GM10248 (cell line): Measurements from ENCODE around the gene NNAT.
"Not testable (repeated sequence)": the region's sequence is repeated elsewhere in the genome, so short reads cannot be mapped to it uniquely, and the experiment has no call there.

Experiments
- CTCF ChIA-PET: fragments of 300-600 bp; sonication (Branson Sonifier 250); formaldehyde crosslinking; extraction: SDS; loops from one replicate; lab custom pipeline; 2021; ENCODE audit warnings: antibody characterized with exemption; lab: Yijun Ruan, JAX
- POLR2A ChIA-PET: fragments of 350-650 bp; sonication (Branson Sonifier 250); formaldehyde crosslinking; extraction: SDS; loops from one replicate; lab custom pipeline; 2020; ENCODE audit warnings: antibody characterized with exemption; lab: Yijun Ruan, JAX
- DNase-seq: peaks from one replicate; pipeline ENCODE4 v3.0.0; 2012; ENCODE audit errors: extremely low spot score
- CTCF ChIP-seq: IDR thresholded peaks from 2 replicates; pipeline ENCODE4 v1.5.1; 2012; ENCODE audit warnings: mild to moderate bottlenecking, low read depth; ENCODE audit errors: extremely low read depth, missing control alignments, control extremely low read depth

NNAT gene

GRCh38 chr20:37544386-37544785 is 23.3 kb downstream of the NNAT start:
- ChIA-PET CTCF (interaction anchor here (0.8 to 1.5 kb wide), 3 partner anchors 10 to 677 kb away, joined by 3 to 5 read pairs (median 3); no protein-coding TSS in a partner anchor), POLR2A (no interaction called here)
- DNase-seq = no peak
- no peak for TF ChIP-seq CTCF

DNA sequence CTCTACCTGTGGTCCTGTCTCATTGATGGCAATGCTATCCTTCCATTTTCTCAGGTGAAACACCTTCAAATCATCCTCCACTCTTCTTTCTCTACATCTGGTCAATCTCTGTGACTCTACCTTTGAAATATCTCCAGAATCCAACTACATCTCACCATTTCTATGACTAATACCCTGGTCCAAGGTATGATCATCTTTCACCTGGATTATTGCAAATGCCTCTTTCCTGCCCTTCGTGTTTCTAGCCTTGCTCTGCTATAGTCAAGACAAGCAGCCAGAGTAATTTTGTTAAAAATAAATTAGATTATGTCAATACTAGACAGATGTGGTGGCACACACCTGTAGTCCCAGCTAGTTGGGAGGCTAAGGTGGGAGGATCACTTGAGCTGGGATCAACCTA is 24.5 kb downstream of the NNAT start:
- ChIA-PET CTCF (interaction anchor here (0.7 to 1.5 kb wide), 3 partner anchors 10 to 675 kb away, joined by 3 to 5 read pairs (median 3); no protein-coding TSS in a partner anchor), POLR2A (no interaction called here)
- DNase-seq = no peak
- no peak for TF ChIP-seq CTCF

DNA sequence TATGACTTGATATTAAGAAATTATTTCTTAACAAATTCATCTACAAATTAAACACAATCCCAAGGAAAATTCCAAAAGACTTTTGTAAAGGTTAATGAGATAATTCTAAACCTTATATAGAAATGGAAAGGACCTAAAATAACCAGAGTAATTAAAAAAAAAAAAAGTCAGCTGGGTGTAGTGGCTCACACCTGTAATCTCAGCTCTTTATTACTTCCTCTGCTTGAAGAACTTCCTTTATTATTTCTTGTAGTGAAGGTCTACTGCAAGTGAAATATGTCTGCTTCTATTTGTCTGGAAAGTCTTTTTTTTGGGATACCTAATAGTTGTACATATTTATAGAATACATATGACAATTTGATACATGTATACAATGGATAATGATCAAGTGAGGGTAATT is 26.9 kb downstream of the NNAT start:
- TF ChIP-seq CTCF = no peak
- no peak for DNase-seq
- POLR2A ChIA-PET = no interaction called here
- CTCF ChIA-PET = interaction anchor here (1.2 to 1.7 kb wide), 3 partner anchors 16 to 485 kb away, joined by 3 to 6 read pairs (median 3); partner anchors contain the start of genes RPRD1B and TTI1

DNA sequence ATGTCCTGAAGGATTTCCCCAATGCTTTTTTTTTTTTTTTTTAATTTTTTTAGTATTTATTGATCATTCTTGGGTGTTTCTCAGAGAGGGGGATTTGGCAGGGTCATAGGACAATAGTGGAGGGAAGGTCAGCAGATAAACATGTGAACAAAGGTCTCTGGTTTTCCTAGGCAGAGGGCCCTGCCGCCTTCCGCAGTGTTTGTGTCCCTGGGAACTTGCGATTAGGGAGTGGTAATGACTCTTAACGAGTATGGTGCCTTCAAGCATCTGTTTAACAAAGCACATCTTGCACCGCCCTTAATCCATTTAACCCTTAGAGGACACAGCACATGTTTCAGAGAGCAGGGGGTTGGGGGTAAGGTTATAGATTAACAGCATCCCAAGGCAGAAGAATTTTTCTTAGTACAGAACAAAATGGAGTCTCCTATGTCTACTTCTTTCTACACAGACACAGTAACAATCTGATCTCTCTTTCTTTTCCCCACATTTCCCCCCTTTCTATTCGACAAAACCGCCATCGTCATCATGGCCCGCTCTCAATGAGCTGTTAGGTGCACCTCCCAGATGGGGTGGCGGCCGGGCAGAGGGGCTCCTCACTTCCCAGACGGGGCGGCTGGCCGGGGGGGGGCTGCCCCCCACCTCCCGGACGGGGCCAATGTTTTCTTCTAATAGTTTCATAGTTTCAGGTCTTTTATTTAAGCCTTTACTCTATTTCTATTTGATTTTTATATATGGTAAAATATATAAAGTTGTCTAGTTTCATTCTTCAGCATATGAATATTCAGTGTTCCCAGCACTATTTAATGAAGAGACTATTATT is 29.3 kb downstream of the NNAT start:
- POLR2A ChIA-PET, DNase-seq, CTCF ChIA-PET: not testable (repeated sequence)

GRCh38 chr20:37551660-37552059 is 30.6 kb downstream of the NNAT start:
- CTCF ChIA-PET, DNase-seq, POLR2A ChIA-PET: not testable (repeated sequence)

DNA sequence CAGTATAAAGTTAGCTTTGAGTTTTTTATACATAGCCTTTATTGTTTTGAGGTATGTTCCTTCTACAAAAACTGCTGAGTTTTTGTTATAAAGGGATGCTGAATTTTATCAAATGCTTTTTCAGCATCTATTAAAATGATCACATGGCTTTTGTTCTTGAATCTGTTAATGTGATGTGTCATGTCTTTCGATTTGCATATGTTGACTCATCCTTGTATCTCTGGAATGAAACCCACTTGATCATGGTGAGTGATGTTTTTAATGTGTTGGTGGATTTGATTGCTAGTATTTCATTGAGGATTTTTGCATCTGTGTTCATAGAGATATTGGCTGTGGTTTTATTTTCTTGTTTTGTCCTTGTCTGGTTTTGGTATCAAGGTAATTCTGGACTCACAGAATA is 31.4 kb downstream of the NNAT start:
- no peak for TF ChIP-seq CTCF
- no peak for DNase-seq
- ChIA-PET CTCF (no interaction called here), POLR2A (no interaction called here)

- DNase-seq, POLR2A ChIA-PET: not testable (repeated sequence)
- CTCF ChIA-PET = interaction anchor here (1.0 to 3.1 kb wide), 3 partner anchors 10 to 285 kb away, joined by 3 to 15 read pairs (median 7); no protein-coding TSS in a partner anchor
Measured at GRCh38 chr20:37554721-37555298, 33.8 kb downstream of the NNAT start.

DNA sequence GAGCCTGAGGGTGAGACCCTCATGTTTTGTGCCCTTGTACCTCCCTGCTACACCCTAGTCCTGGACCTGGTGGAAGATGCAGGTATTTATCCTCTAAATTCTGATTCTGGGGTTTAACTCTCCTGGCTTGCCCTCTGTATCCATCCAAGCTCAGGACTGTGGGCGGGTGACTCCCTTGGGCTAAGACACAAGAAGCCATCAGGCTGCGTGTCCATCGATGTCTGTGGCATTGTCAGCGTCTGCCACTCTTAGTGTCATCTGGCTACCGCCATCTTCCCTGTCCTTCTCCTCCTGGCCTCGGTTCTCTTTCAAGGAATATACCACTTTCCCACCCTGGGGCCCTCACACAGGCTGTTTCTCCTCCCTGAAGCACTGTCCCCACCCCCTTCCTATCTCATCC is 35.5 kb downstream of the NNAT start:
- ChIA-PET POLR2A (no interaction called here), CTCF (interaction anchor here (1.0 to 3.1 kb wide), 2 partner anchors 8 to 22 kb away, joined by 3 to 15 read pairs; no protein-coding TSS in a partner anchor)
- TF ChIP-seq CTCF = no peak
- DNase-seq = no peak
